Activated T-cell treated with anti-CD3 and anti-CD28 coated beads, Interleukin-2, amount 50 U/mL, for 72 hours (primary cell): Measurements from ENCODE around the gene RNF212. TPM values are rescaled to one million over a fixed set of nuclear protein-coding genes. Genes with fewer than 3 reads are reported as not detected.
A peak's percentile ranks its signal among the peaks of the same experiment; 100 is the strongest.

ENCODE experiments used
- ATAC-seq, 2 donors: fragments of 150-1000 bp; cut with Tn5 transposase; replicated peaks in 1 of 2; 2 replicates each; pipeline ENCODE4 v1.10.0; 2021; ENCODE audit warnings: moderate library complexity in 2 of 2, mild to moderate bottlenecking in 1 of 2
- DNase-seq, 2 donors: peaks; one replicate each; pipeline ENCODE4 v3.0.0; 2021 to 2022; ENCODE audit warnings: mixed read lengths in 1 of 2
- H3K27ac Mint-ChIP-seq: one replicate; pipeline ENCODE4 v1.8.0; 2022; ENCODE audit warnings: mild to moderate bottlenecking, moderate library complexity, mixed read lengths
- H3K27me3 Mint-ChIP-seq: one replicate; pipeline ENCODE4 v1.8.0; 2022; ENCODE audit warnings: low read depth, mixed read lengths
- H3K36me3 Mint-ChIP-seq, 2 donors: one replicate each; pipeline ENCODE4 v1.8.0; 2022; ENCODE audit warnings: mixed read lengths in 2 of 2, mild to moderate bottlenecking in 1 of 2; ENCODE audit not compliant: insufficient read depth in 2 of 2
- H3K4me1 Mint-ChIP-seq: one replicate; pipeline ENCODE4 v1.8.0; 2022; ENCODE audit warnings: low read depth, mixed read lengths
- H3K4me3 Mint-ChIP-seq, 2 donors: one replicate each; pipeline ENCODE4 v1.8.0; 2022; ENCODE audit warnings: mild to moderate bottlenecking in 2 of 2, mixed read lengths in 2 of 2, moderate library complexity in 2 of 2
- H3K9me3 Mint-ChIP-seq, 2 donors: one replicate each; pipeline ENCODE4 v1.8.0; 2022; ENCODE audit warnings: mixed read lengths in 2 of 2
- total RNA-seq, 2 donors: library from RNA; stranded (reverse); gene quantifications; one replicate each; pipeline ENCODE4 v1.2.3, GENCODE V29; 2022

The RNF212 gene
- total RNA-seq, 2 donors from 2014 or later: 2.3 to 3.9 TPM

DNA sequence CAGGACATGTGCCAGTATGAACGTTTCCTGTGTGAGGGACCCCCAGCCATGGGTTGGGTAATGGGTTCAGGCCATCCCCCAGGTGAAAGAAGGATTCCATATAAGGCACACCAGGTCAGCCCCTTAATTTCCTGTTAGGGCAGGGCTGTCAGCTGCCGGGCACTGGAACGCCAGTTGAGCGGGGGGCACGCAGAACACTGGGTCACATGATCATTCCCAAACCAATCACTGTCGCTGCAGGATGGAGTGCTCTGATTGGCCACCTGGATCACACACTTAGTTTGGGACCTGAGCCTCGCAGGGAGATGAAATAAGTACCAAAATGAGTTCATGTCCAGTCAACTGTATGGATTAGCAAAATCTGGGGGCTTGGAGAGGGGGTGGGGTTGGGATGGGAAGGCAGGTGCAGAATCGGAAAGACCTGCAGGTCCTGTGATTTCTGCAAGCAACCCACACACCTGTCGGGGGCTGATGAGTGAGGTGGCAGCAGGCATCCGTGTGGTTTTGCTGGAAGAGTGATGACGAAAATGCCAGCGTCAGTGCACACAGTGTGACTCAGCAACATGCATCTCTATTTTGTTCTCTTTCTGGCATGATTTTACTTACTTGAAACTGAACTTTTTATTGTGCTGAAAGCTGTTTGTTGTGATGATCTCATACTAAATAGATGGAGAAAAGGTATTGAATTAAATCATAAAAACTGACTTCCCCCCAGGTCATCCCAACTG is 32.2 kb downstream of the RNF212 start:
- ATAC-seq: peak; percentile 75 to 79
- Mint-ChIP-seq H3K9me3 (peaks cover 0 to 2% of the 10 kb centered on the region in 2 donors), H3K4me3 (no peak overlapping the region), H3K36me3 (no peaks in the 10 kb centered on the region), H3K27ac (no peak overlapping the region), H3K4me1 (peaks cover 9% of the 10 kb centered on the region), H3K27me3 (peaks cover 17% of the 10 kb centered on the region)
- peak; percentile 32 to 34 for DNase-seq

DNA sequence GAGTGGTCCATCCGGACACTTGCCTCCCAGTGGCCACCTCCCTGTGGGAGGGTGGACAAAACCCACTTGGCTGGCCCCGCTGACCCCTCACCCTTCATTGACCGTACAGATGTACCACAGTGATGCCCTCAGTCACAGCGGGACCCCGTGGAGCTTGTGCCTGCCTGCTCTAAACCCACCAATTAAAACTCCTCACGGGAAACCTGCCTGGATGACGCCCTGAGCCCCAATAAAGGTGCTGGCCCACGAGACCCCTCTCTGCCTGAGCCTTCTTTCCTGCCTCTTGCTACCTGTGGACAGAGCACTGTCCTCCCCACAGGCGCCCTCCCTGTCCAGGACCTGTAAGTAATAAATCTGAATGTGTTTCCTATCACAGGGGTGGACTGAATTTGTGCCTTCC is 32.9 kb downstream of the RNF212 start:
- Mint-ChIP-seq H3K36me3 (no peaks in the 10 kb centered on the region), H3K4me3 (no peak overlapping the region), H3K4me1 (peaks cover 9% of the 10 kb centered on the region), H3K9me3 (peaks cover 0 to 2% of the 10 kb centered on the region in 2 donors), H3K27me3 (peaks cover 12% of the 10 kb centered on the region), H3K27ac (no peak overlapping the region)
- DNase-seq: no peak
- no peak for ATAC-seq

DNA sequence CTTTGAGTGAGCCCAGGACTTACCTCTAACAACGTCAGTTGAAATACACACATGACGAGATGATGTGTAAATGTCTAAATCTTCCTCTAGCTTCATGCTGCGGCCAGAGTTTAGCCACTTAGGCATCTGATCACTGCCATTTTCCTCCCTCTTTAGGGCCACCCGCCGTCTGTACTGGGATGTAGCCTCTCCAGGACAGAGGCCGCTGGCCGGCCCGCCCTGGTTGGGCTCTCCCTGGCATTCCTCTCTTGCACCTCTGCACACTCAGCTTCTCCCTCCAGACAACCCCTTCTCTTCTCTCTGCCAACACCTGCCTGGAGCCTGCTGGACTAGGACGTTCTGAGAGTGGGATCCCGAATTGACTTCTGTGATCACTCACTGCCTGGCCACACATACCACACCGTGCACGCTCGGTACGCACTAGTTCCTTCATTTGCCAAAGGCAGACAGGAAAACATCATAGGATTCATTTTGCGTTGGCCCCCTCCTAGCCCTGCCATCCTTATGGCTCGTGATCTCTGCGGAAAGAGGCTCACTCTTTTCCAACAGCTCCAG is 33.6 kb downstream of the RNF212 start:
- Mint-ChIP-seq H3K36me3 (no peaks in the 10 kb centered on the region), H3K27ac (no peak overlapping the region), H3K4me1 (peaks cover 9% of the 10 kb centered on the region), H3K27me3 (peaks cover 12% of the 10 kb centered on the region), H3K4me3 (no peak overlapping the region), H3K9me3 (peaks cover 0 to 2% of the 10 kb centered on the region in 2 donors)
- DNase-seq (no peak), ATAC-seq (no peak)

DNA sequence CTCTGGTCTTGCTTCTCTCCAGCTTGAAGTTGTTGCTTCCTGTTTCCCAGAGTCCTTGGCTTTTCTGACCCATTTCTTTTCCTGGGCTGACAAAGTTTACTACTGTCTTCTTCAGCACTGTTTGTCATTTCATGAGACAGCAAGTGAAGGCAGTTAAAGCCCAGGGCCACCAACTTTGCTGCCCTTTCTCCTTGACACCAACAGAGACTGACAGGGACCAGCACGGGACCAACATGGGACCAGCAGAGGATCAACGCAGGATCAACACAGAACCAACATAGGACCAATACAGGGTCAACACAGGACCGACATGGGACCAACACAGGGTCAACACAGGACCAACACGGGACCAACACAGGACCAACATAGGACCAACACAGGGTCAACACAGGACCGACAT is 34.9 kb downstream of the RNF212 start:
- Mint-ChIP-seq H3K36me3 (no peaks in the 10 kb centered on the region), H3K4me1 (peaks cover 9% of the 10 kb centered on the region), H3K9me3 (peaks cover 0 to 2% of the 10 kb centered on the region in 2 donors), H3K27ac (no peak overlapping the region), H3K27me3 (peaks cover 16% of the 10 kb centered on the region), H3K4me3 (no peak overlapping the region)
- no peak for ATAC-seq
- DNase-seq: no peak

DNA sequence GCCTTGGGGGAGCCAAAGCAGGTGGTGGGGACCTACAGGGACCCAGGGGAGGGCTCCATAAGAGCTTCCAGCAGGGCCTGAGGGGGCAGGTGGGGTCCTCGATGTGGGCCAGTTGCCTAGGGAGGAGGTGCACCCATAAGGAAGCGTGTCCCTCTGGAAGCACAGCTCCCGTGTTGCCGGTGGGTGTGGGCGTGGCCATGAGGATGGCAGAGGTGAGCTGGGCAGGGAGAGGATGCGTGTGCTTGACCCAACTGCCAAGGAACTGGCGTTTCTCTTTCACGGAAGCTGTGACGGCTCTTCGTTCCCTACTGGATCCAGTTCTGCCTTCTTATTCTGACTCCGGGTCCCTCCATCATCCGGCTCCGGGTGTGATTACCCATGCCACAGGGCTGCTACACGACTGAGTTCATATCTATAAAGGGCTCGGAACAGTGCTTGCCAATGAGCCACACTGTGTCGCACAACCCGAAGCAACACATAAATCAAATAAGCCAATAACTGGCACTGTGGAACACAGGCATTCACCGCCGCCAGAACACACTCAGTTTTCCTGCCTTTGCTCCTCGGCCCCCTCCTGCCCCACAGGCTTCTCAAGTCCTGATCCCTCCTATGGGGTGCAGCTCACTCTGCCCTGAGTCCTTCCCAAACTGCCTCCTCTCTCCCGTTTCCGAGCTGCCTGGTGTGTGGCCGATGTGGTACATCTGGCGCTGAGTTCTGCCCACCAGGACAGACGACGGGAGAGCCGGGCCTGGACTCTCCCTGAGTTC is 35.5 kb downstream of the RNF212 start:
- Mint-ChIP-seq H3K36me3 (no peaks in the 10 kb centered on the region), H3K27me3 (peaks cover 16% of the 10 kb centered on the region), H3K4me3 (no peak overlapping the region), H3K27ac (no peak overlapping the region), H3K4me1 (peaks cover 13% of the 10 kb centered on the region), H3K9me3 (peaks cover 0 to 2% of the 10 kb centered on the region in 2 donors)
- DNase-seq (no peak), ATAC-seq (no peak)

DNA sequence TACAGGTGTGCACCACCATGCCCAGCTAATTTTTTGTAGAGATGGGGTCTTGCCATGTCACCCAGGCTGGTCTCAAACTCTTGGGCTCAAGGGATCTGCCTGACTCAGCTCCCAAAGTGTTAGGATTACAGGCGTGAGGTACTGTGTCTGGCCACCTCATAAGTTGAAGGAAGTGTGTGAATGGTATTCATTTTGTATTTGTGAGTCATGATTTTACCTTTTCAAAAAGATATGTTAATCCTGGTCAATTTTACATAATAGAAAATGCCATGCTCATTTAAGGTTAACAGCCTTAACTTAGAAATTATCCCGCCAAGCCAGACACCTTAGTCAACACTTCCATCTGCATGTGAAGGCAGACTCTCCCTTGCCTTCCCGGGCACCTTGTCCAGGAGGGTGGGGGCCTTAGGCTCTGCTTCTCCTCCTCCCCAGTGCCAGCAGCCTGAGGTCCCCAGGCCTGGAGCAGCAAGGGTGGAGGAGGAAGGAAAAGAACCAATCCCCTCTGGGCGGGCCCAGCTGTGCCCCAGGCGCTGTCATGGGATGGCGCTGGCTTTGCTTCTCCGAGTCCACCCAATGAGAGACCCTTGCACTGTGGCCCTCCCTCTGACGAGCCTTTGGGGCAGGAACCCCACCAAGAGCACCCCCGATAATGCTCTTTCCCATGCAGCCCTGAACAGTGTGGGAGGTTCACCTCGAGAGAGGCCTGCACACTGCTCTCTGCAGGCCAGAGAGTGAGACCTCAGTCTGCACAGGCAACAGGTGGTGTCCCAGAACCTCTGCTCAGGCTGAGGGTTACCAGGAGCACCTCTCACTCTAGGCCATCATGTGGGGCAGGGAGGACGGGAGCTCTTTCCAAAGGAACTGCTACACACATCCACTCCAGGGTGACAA is 37.3 kb downstream of the RNF212 start:
- no peak overlapping the region for H3K4me3 Mint-ChIP-seq
- no peaks in the 10 kb centered on the region for H3K36me3 Mint-ChIP-seq
- ATAC-seq (no peak), DNase-seq (no peak)
- peaks cover 0 to 2% of the 10 kb centered on the region in 2 donors for H3K9me3 Mint-ChIP-seq
- peaks cover 15% of the 10 kb centered on the region for H3K27me3 Mint-ChIP-seq
- H3K27ac Mint-ChIP-seq: no peak overlapping the region
- H3K4me1 Mint-ChIP-seq: peaks cover 15% of the 10 kb centered on the region

DNA sequence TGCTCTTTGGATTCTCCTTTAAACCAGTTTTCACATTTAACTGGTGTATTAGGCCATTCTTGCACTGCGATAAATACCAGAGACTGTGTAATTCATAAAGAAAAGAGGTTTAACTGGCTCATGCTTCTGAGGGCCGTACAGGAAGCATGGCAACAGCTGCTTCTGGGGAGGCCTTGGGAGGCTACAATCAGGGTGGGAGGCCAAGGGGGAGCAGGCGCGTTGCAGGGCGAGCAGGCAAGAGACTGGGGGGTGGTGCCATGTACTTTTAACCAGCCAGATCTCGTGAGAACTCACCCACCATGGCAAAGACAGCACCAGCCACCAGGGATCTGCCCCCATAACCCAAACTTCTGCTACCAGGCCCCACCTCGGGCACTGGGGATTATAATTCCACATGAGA is 38.1 kb downstream of the RNF212 start:
- Mint-ChIP-seq H3K4me1 (peaks cover 15% of the 10 kb centered on the region), H3K36me3 (no peaks in the 10 kb centered on the region), H3K4me3 (no peak overlapping the region), H3K27me3 (peaks cover 15% of the 10 kb centered on the region), H3K9me3 (no peaks in the 10 kb centered on the region), H3K27ac (no peak overlapping the region)
- DNase-seq (no peak), ATAC-seq (no peak)

DNA sequence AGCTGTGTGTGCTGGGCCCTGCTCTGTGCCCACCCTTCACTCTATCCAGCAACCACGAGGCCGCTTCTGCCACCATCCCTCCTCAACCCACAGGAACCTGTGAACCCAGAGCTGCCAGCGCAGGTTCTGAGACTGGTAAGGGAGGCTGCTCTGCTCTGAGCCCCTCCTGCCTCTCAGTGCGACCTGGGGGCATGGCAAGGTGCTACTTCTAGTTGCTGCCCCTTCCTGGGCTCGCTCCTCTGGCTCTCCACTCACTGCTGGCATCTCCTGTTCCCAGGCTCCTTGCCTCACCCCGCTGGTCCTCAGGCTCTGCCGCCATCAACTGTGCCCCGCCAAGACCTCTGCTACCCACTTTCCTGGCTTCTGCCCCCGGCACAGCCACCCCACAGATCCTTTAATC is 39.3 kb downstream of the RNF212 start:
- Mint-ChIP-seq H3K27ac (no peak overlapping the region), H3K4me3 (no peak overlapping the region), H3K27me3 (peaks cover 15% of the 10 kb centered on the region), H3K9me3 (no peaks in the 10 kb centered on the region), H3K36me3 (no peaks in the 10 kb centered on the region), H3K4me1 (peaks cover 15% of the 10 kb centered on the region)
- DNase-seq (no peak), ATAC-seq (no peak)

DNA sequence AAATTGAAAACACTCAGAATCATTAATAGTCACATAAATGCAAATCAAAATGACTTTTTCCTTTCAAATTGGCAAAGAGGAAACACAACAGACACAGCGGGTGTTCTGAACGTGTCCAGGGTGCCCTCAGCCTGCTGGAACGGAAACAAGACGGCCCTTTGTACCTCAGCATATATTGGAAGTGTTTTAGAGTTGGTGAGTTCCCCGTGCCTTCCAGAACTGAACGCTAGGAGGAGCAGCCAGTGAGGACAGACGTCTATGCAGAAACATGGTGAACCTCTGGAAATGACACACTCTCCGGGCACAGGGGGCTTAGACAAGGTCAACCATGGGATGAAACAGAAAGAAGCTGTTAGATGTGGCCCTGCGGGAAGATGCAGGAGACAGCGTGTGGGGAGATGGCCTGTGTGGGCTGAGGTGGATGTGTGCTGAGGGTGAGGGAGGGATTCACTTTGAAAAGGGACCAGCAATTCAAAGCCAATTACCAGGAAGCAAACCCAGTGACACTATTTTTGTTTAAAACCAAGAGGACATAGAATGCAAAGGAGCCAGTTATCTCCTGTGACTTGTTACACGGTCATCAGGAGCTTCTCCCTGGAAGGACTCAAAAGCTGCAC is 40.4 kb downstream of the RNF212 start:
- Mint-ChIP-seq H3K36me3 (no peaks in the 10 kb centered on the region), H3K27ac (no peak overlapping the region), H3K4me1 (peaks cover 15% of the 10 kb centered on the region), H3K4me3 (no peak overlapping the region), H3K27me3 (peaks cover 20% of the 10 kb centered on the region), H3K9me3 (no peaks in the 10 kb centered on the region)
- ATAC-seq (peak; percentile 83 to 91), DNase-seq (peak; percentile 49 to 59)

DNA sequence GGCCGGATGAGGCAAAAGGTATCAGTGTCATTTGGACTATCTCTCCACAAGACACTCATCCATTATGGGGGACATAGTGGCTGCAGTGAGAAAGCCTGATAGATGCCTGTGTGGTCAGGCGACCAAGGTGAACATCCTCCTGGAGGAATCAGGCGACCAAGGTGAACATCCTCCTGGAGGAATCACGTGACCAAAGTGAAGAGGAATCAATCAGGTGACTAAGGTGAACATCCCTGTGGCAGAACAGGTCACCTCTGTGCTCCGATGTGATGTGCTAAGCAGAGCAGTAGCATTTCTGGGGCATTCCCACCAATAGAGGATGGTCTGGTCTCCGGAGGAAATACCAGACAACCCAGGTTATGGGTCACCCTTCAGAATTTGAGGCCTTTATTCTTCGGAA is 44.0 kb downstream of the RNF212 start:
- ATAC-seq: no peak
- no peak overlapping the region for H3K27ac Mint-ChIP-seq
- peaks cover 15% of the 10 kb centered on the region for H3K4me1 Mint-ChIP-seq
- H3K9me3 Mint-ChIP-seq: no peaks in the 10 kb centered on the region
- no peak overlapping the region for H3K4me3 Mint-ChIP-seq
- peaks cover 28% of the 10 kb centered on the region for H3K27me3 Mint-ChIP-seq
- H3K36me3 Mint-ChIP-seq: no peaks in the 10 kb centered on the region
- no peak for DNase-seq

DNA sequence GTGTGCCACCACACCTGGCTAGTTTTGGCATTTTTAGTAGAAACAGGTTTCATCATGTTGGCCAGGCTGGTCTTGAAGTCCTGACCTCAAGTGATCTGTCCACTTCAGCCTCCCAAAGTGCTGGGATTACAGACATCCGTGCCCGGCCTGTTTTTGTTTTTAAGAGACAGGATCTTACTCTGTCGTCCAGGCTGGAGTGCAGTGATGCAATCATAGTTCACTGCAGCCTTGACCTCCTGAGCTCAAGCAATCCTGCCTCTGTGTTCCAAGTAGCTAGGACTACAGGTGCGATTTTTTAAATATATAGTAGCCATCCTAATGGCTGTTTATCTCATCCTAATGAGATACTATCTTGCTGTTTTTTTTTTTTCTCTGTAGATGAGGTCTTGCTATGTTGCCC is 47.6 kb downstream of the RNF212 start:
- Mint-ChIP-seq H3K36me3 (peaks cover 0 to 2% of the 10 kb centered on the region in 2 donors), H3K4me3 (no peak overlapping the region), H3K9me3 (no peaks in the 10 kb centered on the region), H3K27me3 (peaks cover 43% of the 10 kb centered on the region), H3K27ac (no peak overlapping the region), H3K4me1 (peaks cover 9% of the 10 kb centered on the region)
- DNase-seq: no peak
- no peak for ATAC-seq

DNA sequence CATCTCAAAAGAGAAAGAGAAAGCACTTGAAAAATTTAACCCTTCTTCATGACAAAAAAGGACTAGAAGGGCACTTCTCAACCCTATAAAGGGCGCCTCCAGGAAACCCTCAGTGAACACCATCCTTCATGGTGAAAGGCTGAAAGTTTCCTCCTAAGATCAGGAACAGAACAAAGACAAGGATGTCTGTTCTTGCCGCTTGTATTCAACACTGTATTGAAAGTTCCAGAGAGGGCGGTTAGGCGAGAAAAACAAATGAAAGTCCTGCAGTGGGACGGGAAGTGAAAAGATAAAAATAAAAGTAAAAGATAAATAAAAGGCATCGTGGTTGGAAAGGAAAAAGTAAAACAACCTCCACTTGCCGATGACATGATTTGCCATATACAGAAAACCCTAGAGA is 50.9 kb downstream of the RNF212 start:
- Mint-ChIP-seq H3K9me3 (no peaks in the 10 kb centered on the region), H3K4me1 (peaks cover 9% of the 10 kb centered on the region), H3K27me3 (peaks cover 32% of the 10 kb centered on the region), H3K36me3 (peaks cover 0 to 2% of the 10 kb centered on the region in 2 donors), H3K4me3 (peak overlapping the region; percentile 3 to 45), H3K27ac (no peak overlapping the region)
- no peak for ATAC-seq
- no peak for DNase-seq
